PC-9 (cell line): ENCODE data around the gene USP2. TPM values are rescaled to one million over a fixed set of nuclear protein-coding genes. Genes with fewer than 3 reads are reported as not detected.

ENCODE experiments used
- BruUV-seq: library from RNA; stranded (reverse); fragments of 400-500 nt; replicated peaks from 2 replicates; lab custom pipeline; 2021; lab: Mats Ljungman, UMichigan
- CTCF ChIA-PET: fragments of 300-600 bp; sonication (Branson Sonifier 250); formaldehyde crosslinking; loops from one replicate; lab custom pipeline; 2022; ENCODE audit warnings: antibody characterized with exemption; lab: Charles Lee
- POLR2A ChIA-PET: fragments of 300-600 bp; sonication (Branson Sonifier 250); formaldehyde crosslinking; loops from one replicate; lab custom pipeline; 2022; ENCODE audit warnings: antibody characterized with exemption; ENCODE audit not compliant: unreplicated experiment; lab: Charles Lee
- DNase-seq, 2 experiments: peaks; one replicate each; pipeline versions ENCODE4 v3.0.0 to v3.0.0-alpha.2; 2015 to 2022; ENCODE audit warnings: mixed read lengths in 1 of 2
- H2AFZ ChIP-seq: fragments of 200-600 bp; sonication (generic); 2 replicates; pipeline ENCODE4 v1.8.1; 2017; ENCODE audit warnings: antibody characterized with exemption
- H3F3A ChIP-seq: fragments of 200-600 bp; sonication (generic); 2 replicates; pipeline ENCODE4 v1.8.1; 2017; ENCODE audit warnings: antibody characterized with exemption, mild to moderate bottlenecking, low read depth; ENCODE audit not compliant: insufficient read depth
- H3K27ac ChIP-seq: fragments of 200-600 bp; sonication (generic); 2 replicates; pipeline ENCODE4 v1.6.1; 2016; ENCODE audit warnings: mixed run types
- H3K27me3 ChIP-seq: fragments of 200-600 bp; sonication (generic); 2 replicates; pipeline ENCODE4 v1.6.1; 2016; ENCODE audit warnings: low read depth, mixed run types; ENCODE audit not compliant: insufficient read depth
- H3K36me3 ChIP-seq: fragments of 200-600 bp; sonication (generic); 2 replicates; pipeline ENCODE4 v1.6.1; 2016; ENCODE audit warnings: low read depth, mixed run types
- H3K4me1 ChIP-seq: fragments of 200-600 bp; sonication (generic); replicated peaks from 2 replicates; pipeline ENCODE4 v1.6.1; 2016; ENCODE audit warnings: mixed run types; ENCODE audit not compliant: insufficient read depth
- H3K4me2 ChIP-seq: fragments of 200-600 bp; sonication (generic); 2 replicates; pipeline ENCODE4 v1.6.1; 2017; ENCODE audit warnings: mixed run types
- H3K4me3 ChIP-seq: fragments of 200-600 bp; sonication (generic); 2 replicates; pipeline ENCODE4 v1.6.1; 2016; ENCODE audit warnings: mixed run types
- H3K79me2 ChIP-seq: fragments of 200-600 bp; sonication (generic); 2 replicates; pipeline ENCODE4 v1.6.1; 2017; ENCODE audit warnings: low read depth, mixed run types
- H3K9me2 ChIP-seq: fragments of 200-600 bp; sonication (generic); 2 replicates; pipeline ENCODE4 v1.8.1; 2017; ENCODE audit warnings: mild to moderate bottlenecking; ENCODE audit not compliant: insufficient read depth
- H3K9me3 ChIP-seq: fragments of 200-600 bp; sonication (generic); 2 replicates; pipeline ENCODE4 v1.8.1; 2016; ENCODE audit warnings: low read depth; ENCODE audit not compliant: insufficient read depth
- H4K20me1 ChIP-seq: fragments of 200-600 bp; sonication (generic); 2 replicates; pipeline ENCODE4 v1.8.1; 2017; ENCODE audit not compliant: insufficient read depth
- EZH2 ChIP-seq: fragments of 200-600 bp; sonication (generic); IDR thresholded peaks from 2 replicates; pipeline ENCODE4 v1.8.0; 2017; ENCODE audit warnings: antibody characterized with exemption, low read depth
- intact Hi-C: fragments of 100-400 bp; cut with micrococcal nuclease; formaldehyde crosslinking; loops from one replicate; pipeline ENCODE4 v1.10.0; 2022; ENCODE audit not compliant: unreplicated experiment
- total RNA-seq: library from RNA; stranded (reverse); gene quantifications from 2 replicates; pipeline ENCODE4 v1.2.3, GENCODE V29; 2021
- TF ChIP-seq, protein P1 (sequence below): fragments of 200-600 bp; sonication (generic); conservative IDR thresholded peaks from 2 replicates; pipeline ENCODE4 v1.6.1; 2017; ENCODE audit warnings: mixed run types, antibody characterized with exemption, mild to moderate bottlenecking, moderate library complexity

Gene USP2
- total RNA-seq, 1 experiment from 2014 or later: 2.1 TPM

DNA sequence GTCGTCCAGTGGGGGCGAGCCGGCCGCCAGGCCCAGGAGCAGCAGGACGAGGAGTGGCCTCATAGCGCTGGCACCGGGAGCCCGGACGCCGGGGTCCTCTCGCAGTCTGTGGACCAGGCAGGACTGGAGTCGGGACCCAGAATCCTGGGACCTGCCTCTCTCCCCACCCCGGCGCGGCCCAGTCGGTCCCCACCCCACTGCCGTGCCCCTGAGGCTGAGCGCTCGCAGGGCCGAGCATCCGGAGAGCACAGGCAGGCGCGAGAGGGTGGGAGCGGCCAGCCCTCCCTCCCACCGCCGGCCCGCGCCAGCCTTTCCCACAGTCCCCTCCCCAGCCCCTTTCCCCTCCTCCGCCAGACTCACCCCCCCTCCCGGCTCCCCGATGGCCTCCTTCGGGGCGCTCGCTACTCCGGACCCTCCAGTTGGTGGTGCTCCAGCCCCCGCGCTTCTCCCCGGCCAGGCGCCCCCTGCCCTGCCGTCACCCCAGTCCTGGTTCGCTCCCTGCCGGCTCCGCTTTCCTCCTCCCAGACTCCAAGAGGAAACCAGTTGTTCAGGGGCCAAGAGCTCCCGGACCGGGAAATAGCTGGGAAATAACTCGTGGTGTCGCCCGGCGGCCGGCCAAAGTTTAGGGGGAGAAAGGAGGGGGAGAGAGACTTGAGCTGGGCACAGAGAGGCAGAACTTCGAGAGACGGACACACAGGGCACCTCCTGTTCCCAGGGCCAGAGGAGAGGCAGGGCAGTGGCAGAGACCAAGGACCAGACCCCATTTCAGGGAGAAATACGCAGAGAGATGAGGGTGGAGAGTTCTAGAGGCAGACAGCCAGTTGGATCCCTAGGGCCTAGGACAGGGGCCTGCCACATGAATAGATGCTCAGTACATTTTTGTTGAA, 40.9 kb downstream of the USP2 start, which contains the start of gene C1QTNF5:
C1QTNF5 (minus strand) TSS at position 549 of the 887 bp plus-strand sequence; CDS start at position 63, 486 bp downstream.
- H3K27me3 ChIP-seq: peaks cover 17% of the 10 kb centered on the region
- no peak within 1 kb of the TSS for H2AFZ ChIP-seq
- no TSS peak for BruUV-seq
- H3K4me3 ChIP-seq: no peak within 1 kb of the TSS
- H3K4me1 ChIP-seq: peaks cover 9% of the 10 kb centered on the region
- H3K79me2 ChIP-seq: peaks cover 10% of the 10 kb centered on the region
- DNase-seq: no peak
- ChIA-PET CTCF (interaction anchor here (0.6 to 1.4 kb wide), 8 partner anchors 28 to 843 kb away, joined by 3 to 9 read pairs (median 3); no protein-coding TSS in a partner anchor), POLR2A (interaction anchor here (0.7 kb wide), 1 partner anchor 293 kb away, joined by 3 read pairs; no protein-coding TSS in a partner anchor)
- H3F3A ChIP-seq: peaks cover 25% of the 10 kb centered on the region; the same call in 1 of the 2 replicates
- H3K9me2 ChIP-seq: no peaks in the 10 kb centered on the region
- H3K9me3 ChIP-seq: no peaks in the 10 kb centered on the region
- TF ChIP-seq, protein P1, sequence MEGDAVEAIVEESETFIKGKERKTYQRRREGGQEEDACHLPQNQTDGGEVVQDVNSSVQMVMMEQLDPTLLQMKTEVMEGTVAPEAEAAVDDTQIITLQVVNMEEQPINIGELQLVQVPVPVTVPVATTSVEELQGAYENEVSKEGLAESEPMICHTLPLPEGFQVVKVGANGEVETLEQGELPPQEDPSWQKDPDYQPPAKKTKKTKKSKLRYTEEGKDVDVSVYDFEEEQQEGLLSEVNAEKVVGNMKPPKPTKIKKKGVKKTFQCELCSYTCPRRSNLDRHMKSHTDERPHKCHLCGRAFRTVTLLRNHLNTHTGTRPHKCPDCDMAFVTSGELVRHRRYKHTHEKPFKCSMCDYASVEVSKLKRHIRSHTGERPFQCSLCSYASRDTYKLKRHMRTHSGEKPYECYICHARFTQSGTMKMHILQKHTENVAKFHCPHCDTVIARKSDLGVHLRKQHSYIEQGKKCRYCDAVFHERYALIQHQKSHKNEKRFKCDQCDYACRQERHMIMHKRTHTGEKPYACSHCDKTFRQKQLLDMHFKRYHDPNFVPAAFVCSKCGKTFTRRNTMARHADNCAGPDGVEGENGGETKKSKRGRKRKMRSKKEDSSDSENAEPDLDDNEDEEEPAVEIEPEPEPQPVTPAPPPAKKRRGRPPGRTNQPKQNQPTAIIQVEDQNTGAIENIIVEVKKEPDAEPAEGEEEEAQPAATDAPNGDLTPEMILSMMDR: no peak
- TF ChIP-seq EZH2: no peak
- H3K27ac ChIP-seq: no peak within 1 kb of the TSS
- intact Hi-C loops: no loop called here
- H3K36me3 ChIP-seq: no peaks in the 10 kb centered on the region
- H4K20me1 ChIP-seq: no peaks in the 10 kb centered on the region
- no peak within 1 kb of the TSS for H3K4me2 ChIP-seq

DNA sequence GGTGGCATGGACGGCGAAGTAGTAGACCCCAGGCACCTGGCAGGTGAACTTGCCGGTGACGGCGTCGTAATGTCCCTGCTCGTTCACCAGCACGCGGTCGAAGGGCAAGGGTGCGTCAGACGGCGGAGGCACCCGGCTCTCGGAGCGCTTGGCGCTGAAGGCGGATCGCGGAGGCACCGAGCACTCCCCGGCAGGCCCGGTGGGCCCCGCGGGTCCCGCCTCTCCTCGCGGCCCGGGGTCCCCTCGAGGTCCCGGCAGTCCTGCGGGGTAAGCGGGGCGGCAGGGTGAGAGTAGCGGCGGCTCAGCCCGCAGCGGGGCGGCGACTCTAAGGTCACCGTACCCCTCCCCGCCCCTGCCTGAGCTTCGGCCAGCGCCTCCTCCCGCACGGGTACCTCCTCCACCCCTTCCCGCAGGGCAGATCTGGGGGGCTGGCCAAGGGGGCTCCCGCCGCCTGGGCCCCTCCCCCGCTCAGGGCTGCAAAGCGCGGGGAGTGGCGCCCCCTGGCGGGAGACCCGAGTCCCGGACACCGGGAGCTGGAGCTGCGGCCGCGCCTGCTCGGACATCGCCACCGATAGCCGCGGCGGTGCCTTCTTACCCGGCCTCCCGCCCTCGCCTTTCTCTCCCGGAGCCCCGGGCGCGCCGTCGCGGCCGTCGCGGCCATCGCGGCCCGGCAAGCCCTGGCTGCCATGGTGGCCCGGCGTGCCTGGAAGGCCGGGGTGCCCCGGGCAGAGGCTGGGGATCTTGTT, 41.7 kb downstream of the USP2 start:
- no TSS peak for BruUV-seq
- H3K4me1 ChIP-seq: peaks cover 16% of the 10 kb centered on the region
- no peaks in the 10 kb centered on the region for H4K20me1 ChIP-seq
- no peak overlapping the region for H3K4me3 ChIP-seq
- intact Hi-C loops: loop anchor here (5.0 kb wide), 1 partner anchor 412 kb away; the partner anchor contains the start of gene BCL9L
- DNase-seq: peak in 1 of 2 experiments; percentile 59
- H3K9me3 ChIP-seq: no peaks in the 10 kb centered on the region
- peaks cover 17% of the 10 kb centered on the region for H3K27me3 ChIP-seq
- H3K4me2 ChIP-seq: no peak overlapping the region
- no peak for TF ChIP-seq EZH2
- TF ChIP-seq, protein P1: peak; percentile 63
- H3K79me2 ChIP-seq: peaks cover 18% of the 10 kb centered on the region
- H3K36me3 ChIP-seq: no peaks in the 10 kb centered on the region
- ChIA-PET CTCF (interaction anchor here (0.6 to 1.4 kb wide), 8 partner anchors 28 to 844 kb away, joined by 3 to 9 read pairs (median 3); no protein-coding TSS in a partner anchor), POLR2A (no interaction called here)
- no peak overlapping the region for H2AFZ ChIP-seq
- H3K27ac ChIP-seq: no peak overlapping the region
- H3K9me2 ChIP-seq: no peaks in the 10 kb centered on the region
- H3F3A ChIP-seq: peaks cover 25% of the 10 kb centered on the region; the same call in 1 of the 2 replicates
